Esophagus (tissue), 2 donors: ENCODE measurements around the gene CAGE1. TPM values are rescaled to one million over a fixed set of nuclear protein-coding genes. Genes with fewer than 3 reads are reported as not detected.
A peak's percentile ranks its signal among the peaks of the same experiment; 100 is the strongest.

Experiments
- H3K27ac ChIP-seq, 2 donors: one replicate each; pipeline ENCODE4 v1.5.1; 2013; ENCODE audit warnings: low read depth in 2 of 2, mild to moderate bottlenecking in 2 of 2, inconsistent platforms in 1 of 2, low read length in 1 of 2, moderate library complexity in 1 of 2
- H3K27me3 ChIP-seq, 2 donors: one replicate each; pipeline ENCODE4 v1.6.1; 2013; ENCODE audit warnings: low read length in 2 of 2, control low read depth in 1 of 2, mild to moderate bottlenecking in 1 of 2; ENCODE audit not compliant: insufficient read depth in 2 of 2, control insufficient read depth in 1 of 2
- H3K36me3 ChIP-seq, 2 donors: one replicate each; pipeline ENCODE4 v1.6.1; 2013; ENCODE audit warnings: low read length in 1 of 2; ENCODE audit not compliant: control insufficient read depth in 2 of 2, insufficient read depth in 2 of 2
- H3K4me1 ChIP-seq, 2 donors: one replicate each; pipeline ENCODE4 v1.6.1; 2013; ENCODE audit warnings: low read length in 1 of 2; ENCODE audit not compliant: control insufficient read depth in 2 of 2, insufficient read depth in 2 of 2
- H3K4me3 ChIP-seq, 2 donors: one replicate each; pipeline ENCODE4 v1.5.1; 2013; ENCODE audit warnings: low read length in 2 of 2, mild to moderate bottlenecking in 2 of 2, low read depth in 1 of 2, moderate library complexity in 1 of 2
- H3K9me3 ChIP-seq, 2 donors: one replicate each; pipeline ENCODE4 v1.6.1; 2013; ENCODE audit warnings: mild to moderate bottlenecking in 2 of 2, low read depth in 1 of 2, low read length in 1 of 2, moderate library complexity in 1 of 2; ENCODE audit not compliant: control insufficient read depth in 2 of 2, insufficient read depth in 1 of 2
- WGBS, 2 donors: extraction: QIAGEN DNeasy Blood & Tissue Kit; methylation state at CpG; one replicate each; pipeline ENCODE4 v1.1.7; 2013; 5-methylcytosine and 5-hydroxymethylcytosine counted together
- polyA plus RNA-seq, 2 donors: library from polyadenylated mRNA; stranded (reverse); fragments of 200-250 nt; gene quantifications; one replicate each; pipeline ENCODE4 v1.2.3, GENCODE V29; 2013
- donor health status: healthy with polysubstance abuse.
- donor health status: Bipolar disorder and iron deficiency.

CAGE1 gene
- polyA plus RNA-seq, 2 donors: 0.02 TPM

DNA sequence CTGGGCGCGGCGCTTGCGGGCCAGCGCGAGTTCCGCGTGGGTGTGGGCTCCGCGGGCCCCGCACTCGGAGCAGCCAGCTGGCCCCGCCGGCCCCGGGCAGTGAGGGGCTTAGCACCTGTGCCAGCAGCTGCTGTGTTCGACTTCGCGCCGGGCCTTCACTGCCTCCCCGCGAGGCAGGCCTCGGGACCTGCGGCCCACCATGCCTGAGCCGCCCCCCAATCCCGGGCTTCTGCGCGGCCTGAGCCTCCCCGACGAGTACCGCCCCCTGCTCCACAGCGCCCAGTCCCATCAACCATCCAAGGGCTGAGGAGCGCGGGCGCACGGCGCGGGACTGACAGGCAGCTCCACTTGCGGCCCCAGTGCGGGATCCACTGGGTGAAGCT, 36.3 kb upstream of the CAGE1 start:
- no peaks in the 10 kb centered on the region for H3K36me3 ChIP-seq
- peaks cover 0 to 2% of the 10 kb centered on the region in 2 donors for H3K9me3 ChIP-seq
- H3K27me3 ChIP-seq: no peaks in the 10 kb centered on the region
- no peak overlapping the region for H3K4me3 ChIP-seq
- peaks cover 0 to 5% of the 10 kb centered on the region in 2 donors for H3K4me1 ChIP-seq
- no peak overlapping the region for H3K27ac ChIP-seq
- WGBS, 2 donors: 97% methylated on average over 39 of the region's 39 CpGs

DNA sequence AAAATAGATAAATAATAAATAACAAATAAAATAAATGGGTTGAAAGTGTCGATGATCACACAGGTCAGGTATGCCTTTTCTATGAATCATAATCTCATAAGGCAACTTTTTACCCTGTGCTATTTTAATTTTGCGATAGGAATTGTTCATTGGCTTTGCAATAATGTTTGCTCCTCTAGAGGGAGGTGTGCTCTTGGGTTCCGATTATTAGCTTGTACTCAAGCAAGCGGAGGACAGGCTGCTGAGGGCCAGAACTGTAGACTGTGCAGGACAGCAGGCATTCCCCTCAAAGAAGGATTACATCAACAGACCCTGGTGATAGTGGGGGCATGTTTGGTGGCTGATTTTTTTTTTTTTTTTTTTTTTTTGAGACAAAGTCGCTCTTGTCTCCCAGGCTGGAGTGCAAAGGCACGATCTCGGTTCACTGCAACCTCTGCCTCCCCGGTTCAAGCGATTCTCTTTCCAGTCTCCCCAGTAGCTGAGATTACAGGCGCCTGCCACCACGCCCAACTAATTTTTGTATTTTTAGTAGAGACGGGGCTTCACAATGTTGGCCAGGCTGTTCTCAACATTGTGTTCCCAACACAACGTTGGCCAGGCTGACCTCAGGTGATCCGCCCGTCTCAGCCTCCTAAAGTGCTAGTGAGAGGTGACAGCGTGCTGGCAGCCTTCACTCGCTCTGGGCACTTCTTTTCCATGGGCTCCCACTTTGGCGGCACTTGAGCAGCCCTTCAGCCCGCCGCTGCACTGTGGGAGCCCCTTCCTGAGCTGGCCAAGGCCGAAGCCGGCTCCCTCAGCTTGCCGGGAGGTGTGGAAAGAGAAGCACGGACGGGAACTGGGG, 35.6 kb upstream of the CAGE1 start:
- Histone ChIP-seq H3K27me3 (no peaks in the 10 kb centered on the region), H3K4me3 (no peak overlapping the region), H3K27ac (no peak overlapping the region), H3K9me3 (peaks cover 0 to 2% of the 10 kb centered on the region in 2 donors), H3K4me1 (peaks cover 0 to 5% of the 10 kb centered on the region in 2 donors), H3K36me3 (no peaks in the 10 kb centered on the region)
- 82 to 84% methylated on average over 24 to 25 of the region's 25 CpGs for WGBS, 2 donors

DNA sequence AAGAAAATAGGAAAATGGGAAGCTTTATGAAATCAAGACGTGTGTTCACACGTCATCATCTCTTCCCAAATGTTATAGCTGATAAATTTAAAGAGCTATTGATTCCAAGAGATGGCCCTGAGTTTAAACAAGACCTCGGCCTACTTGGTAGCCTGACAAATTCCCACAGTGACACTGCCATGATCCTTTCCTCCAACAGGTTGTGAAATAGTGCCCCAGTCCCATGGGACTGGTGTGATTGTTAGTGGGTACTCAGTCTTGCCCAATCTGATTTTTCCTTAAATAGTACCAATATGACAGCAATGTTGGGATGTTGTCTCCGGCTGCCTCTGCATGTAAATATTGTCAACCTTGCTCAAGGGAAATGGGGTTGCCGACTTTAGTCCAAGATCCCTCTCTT, 34.5 kb upstream of the CAGE1 start:
- Histone ChIP-seq H3K27me3 (no peaks in the 10 kb centered on the region), H3K36me3 (no peaks in the 10 kb centered on the region), H3K9me3 (peaks cover 0 to 2% of the 10 kb centered on the region in 2 donors), H3K27ac (no peak overlapping the region), H3K4me1 (peaks cover 0 to 5% of the 10 kb centered on the region in 2 donors), H3K4me3 (no peak overlapping the region)
- WGBS, 2 donors: 86% methylated on average over 5 of the region's 5 CpGs

- Histone ChIP-seq H3K27ac (no peak overlapping the region), H3K27me3 (no peaks in the 10 kb centered on the region), H3K36me3 (peaks cover 0 to 4% of the 10 kb centered on the region in 2 donors), H3K4me1 (peaks cover 0 to 5% of the 10 kb centered on the region in 2 donors), H3K9me3 (peaks cover 0 to 2% of the 10 kb centered on the region in 2 donors), H3K4me3 (no peak overlapping the region)
- WGBS, 2 donors: 95 to 98% methylated on average over 3 of the region's 3 CpGs
These were observed 31.5 kb upstream of the CAGE1 start for GRCh38 chr6:7421066-7421465.

- no peak overlapping the region for H3K4me3 ChIP-seq
- H3K27me3 ChIP-seq: no peaks in the 10 kb centered on the region
- no peak overlapping the region for H3K27ac ChIP-seq
- no peaks in the 10 kb centered on the region for H3K9me3 ChIP-seq
- 21 to 54% methylated on average over 1 of the region's 1 CpG for WGBS, 2 donors
- peaks cover 4 to 8% of the 10 kb centered on the region in 2 donors for H3K36me3 ChIP-seq
- no peaks in the 10 kb centered on the region for H3K4me1 ChIP-seq
These were observed 29.5 kb upstream of the CAGE1 start for GRCh38 chr6:7419065-7419464.

DNA sequence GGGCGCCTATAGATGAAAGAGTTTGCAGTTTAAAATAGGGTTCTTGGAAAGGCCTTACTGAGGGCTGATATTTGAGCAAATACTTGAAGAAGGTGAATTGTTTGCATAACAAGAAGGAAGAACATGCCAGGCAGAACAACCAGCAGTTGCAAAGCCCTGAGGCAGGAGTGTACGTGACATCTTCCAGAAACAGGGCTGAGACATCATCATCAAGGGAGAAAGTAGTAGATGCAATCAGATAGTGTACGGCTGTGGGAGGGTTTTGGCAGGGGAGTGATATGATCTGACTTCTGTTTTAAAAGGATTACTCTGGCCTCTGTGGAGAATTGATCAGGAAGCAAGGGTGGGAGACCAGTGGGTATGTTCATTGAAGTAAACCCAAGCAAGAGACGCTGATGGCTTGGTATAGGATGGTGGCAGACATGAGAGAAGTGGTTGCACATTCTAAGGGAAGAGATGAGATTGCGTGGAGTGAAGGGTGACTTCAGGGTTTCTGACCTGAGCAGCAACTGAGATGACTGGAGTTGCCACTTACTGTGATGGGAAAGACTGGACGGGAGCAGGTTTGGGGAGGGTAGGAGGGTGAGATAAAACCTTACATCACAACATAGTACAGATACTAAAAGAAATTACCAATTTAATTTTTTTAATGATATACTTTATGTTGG, 28.8 kb upstream of the CAGE1 start:
- H3K27ac ChIP-seq: peak overlapping the region in 1 of 2 donors; percentile 0
- H3K4me3 ChIP-seq: no peak overlapping the region
- H3K4me1 ChIP-seq: no peaks in the 10 kb centered on the region
- WGBS, 2 donors: 64 to 69% methylated on average over 6 of the region's 6 CpGs
- H3K36me3 ChIP-seq: peaks cover 4 to 12% of the 10 kb centered on the region in 2 donors
- H3K9me3 ChIP-seq: no peaks in the 10 kb centered on the region
- H3K27me3 ChIP-seq: no peaks in the 10 kb centered on the region

- H3K27me3 ChIP-seq: no peaks in the 10 kb centered on the region
- H3K27ac ChIP-seq: no peak overlapping the region
- H3K36me3 ChIP-seq: peaks cover 4 to 12% of the 10 kb centered on the region in 2 donors
- H3K4me3 ChIP-seq: no peak overlapping the region
- H3K9me3 ChIP-seq: no peaks in the 10 kb centered on the region
- WGBS, 2 donors: 80 to 82% methylated on average over 2 of the region's 2 CpGs
- H3K4me1 ChIP-seq: no peaks in the 10 kb centered on the region
These were observed 28.1 kb upstream of the CAGE1 start for GRCh38 chr6:7417684-7418083.

- H3K9me3 ChIP-seq: no peaks in the 10 kb centered on the region
- H3K4me3 ChIP-seq: no peak overlapping the region
- WGBS, 2 donors: 85 to 89% methylated on average over 7 of the region's 7 CpGs
- H3K4me1 ChIP-seq: no peaks in the 10 kb centered on the region
- H3K27me3 ChIP-seq: no peaks in the 10 kb centered on the region
- H3K36me3 ChIP-seq: peaks cover 5 to 14% of the 10 kb centered on the region in 2 donors
- H3K27ac ChIP-seq: no peak overlapping the region
These were observed 25.3 kb upstream of the CAGE1 start for GRCh38 chr6:7414811-7415210.

DNA sequence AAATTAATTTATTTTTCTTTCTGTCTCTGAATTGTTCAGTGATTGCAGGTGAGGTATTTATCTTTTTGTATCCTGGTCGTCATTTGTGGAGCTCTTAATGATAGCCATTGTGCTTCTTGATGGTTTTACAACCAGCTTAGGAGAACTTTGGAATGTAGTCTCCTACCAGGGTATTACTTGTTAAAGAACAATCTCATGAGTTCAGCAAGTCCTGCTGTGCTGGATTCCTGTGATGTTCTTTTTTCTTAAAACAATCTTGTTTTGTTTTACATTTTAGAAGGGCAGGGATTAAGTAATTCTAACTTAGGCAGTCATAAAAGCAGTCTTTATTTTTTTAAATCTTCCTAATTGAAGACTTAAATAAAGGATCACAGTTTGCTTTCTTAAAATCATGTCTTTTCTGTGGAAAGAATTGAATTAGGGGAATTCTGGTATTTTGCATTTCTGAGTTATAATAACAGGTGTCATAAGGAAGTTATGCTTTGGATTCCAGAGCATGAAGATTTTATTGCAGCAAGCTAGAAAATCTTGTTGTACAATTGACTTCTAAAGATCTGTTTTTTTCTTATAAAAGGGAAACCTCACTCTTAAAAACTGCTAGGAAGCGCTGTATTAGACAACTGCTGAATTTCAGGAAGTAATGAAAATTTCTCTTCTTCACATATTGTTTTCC, 23.7 kb upstream of the CAGE1 start:
- Histone ChIP-seq H3K27ac (no peak overlapping the region), H3K36me3 (peaks cover 3 to 14% of the 10 kb centered on the region in 2 donors), H3K9me3 (no peaks in the 10 kb centered on the region), H3K4me1 (no peaks in the 10 kb centered on the region), H3K4me3 (no peak overlapping the region), H3K27me3 (no peaks in the 10 kb centered on the region)
- 78 to 80% methylated on average over 2 of the region's 2 CpGs for WGBS, 2 donors
